Fibroblast of pulmonary artery (primary cell): Measurements from ENCODE around the gene ZFYVE9.
A peak's percentile ranks its signal among the peaks of the same experiment; 100 is the strongest.

Experiments
- DNase-seq: peaks from one replicate; pipeline ENCODE4 v3.0.0-alpha.2; 2010; ENCODE audit warnings: low read depth
- H3K4me3 ChIP-seq: replicated peaks from 2 replicates; pipeline ENCODE4 v1.5.1; 2011; ENCODE audit warnings: low read depth, mild to moderate bottlenecking, control low read depth, low read length, moderate library complexity
- TF ChIP-seq, protein P1 (sequence below): IDR thresholded peaks from 2 replicates; pipeline ENCODE4 v1.5.1; 2011; ENCODE audit warnings: mild to moderate bottlenecking, control low read depth, low read length, inconsistent platforms; ENCODE audit errors: missing control alignments

ZFYVE9 gene

DNA sequence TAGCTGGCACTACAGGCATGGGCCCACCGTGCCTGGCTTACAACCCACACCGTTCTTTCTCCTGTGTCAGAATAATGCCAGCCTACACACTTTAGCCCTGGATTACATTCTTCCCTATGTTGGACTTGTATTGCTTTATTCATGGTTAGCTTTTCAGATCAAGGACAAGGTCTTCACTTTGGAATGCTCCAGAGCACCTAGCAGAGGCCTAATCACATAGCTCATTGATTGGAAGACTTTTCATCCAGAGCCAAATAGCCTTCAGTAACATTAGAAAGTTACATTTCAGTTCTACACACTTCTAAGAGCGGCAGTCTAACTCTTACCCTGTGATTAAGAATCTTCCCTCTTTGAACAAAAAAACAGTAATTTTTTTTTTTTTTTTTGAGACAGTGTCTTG is 29.4 kb upstream of the ZFYVE9 start:
- TF ChIP-seq, protein P1, sequence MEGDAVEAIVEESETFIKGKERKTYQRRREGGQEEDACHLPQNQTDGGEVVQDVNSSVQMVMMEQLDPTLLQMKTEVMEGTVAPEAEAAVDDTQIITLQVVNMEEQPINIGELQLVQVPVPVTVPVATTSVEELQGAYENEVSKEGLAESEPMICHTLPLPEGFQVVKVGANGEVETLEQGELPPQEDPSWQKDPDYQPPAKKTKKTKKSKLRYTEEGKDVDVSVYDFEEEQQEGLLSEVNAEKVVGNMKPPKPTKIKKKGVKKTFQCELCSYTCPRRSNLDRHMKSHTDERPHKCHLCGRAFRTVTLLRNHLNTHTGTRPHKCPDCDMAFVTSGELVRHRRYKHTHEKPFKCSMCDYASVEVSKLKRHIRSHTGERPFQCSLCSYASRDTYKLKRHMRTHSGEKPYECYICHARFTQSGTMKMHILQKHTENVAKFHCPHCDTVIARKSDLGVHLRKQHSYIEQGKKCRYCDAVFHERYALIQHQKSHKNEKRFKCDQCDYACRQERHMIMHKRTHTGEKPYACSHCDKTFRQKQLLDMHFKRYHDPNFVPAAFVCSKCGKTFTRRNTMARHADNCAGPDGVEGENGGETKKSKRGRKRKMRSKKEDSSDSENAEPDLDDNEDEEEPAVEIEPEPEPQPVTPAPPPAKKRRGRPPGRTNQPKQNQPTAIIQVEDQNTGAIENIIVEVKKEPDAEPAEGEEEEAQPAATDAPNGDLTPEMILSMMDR = no peak
- H3K4me3 ChIP-seq = no peak overlapping the region

GRCh38 chr1:52119301-52120079 is 22.4 kb upstream of the ZFYVE9 start:
- no peak for DNase-seq
- TF ChIP-seq, protein P1 = no peak
- no peak overlapping the region for H3K4me3 ChIP-seq

More for the DNA sequence above, 29.4 kb upstream of the ZFYVE9 start:
- DNase-seq = no peak

DNA sequence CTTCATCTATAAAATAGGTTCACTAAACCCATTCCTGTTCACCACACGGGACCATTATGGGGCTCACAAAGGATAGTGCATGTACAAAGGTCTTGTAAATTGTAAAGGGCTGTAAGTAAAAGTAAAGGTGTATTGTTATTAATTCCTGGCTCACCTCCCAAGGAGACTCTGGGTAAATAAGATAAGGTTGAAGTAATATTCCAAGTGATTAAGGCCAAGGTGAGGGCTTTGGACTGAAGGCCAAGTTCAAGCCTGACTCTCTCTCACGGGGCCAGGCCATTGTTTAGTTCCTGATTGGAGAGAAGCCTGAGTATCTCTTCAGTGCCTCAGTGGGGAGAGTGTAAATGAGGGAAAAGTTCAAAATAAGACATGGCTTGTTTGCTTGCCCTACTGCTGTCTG is 19.5 kb upstream of the ZFYVE9 start:
- no peak for DNase-seq
- TF ChIP-seq, protein P1 = no peak
- H3K4me3 ChIP-seq = no peak overlapping the region

- TF ChIP-seq, protein P1 = no peak
- H3K4me3 ChIP-seq = no peak overlapping the region
- no peak for DNase-seq
Observed at GRCh38 chr1:52123622-52124021, 18.3 kb upstream of the ZFYVE9 start.

GRCh38 chr1:52125736-52126359 is 16.0 kb upstream of the ZFYVE9 start:
- TF ChIP-seq, protein P1 = no peak
- no peak for DNase-seq
- no peak overlapping the region for H3K4me3 ChIP-seq

- H3K4me3 ChIP-seq = no peak overlapping the region
- peak; percentile 88 for DNase-seq
- TF ChIP-seq, protein P1 = peak; percentile 92
Observed at GRCh38 chr1:52127181-52128180, 14.4 kb upstream of the ZFYVE9 start.
